Neural cell (in vitro differentiated cells): ENCODE data around the gene DYRK3. TPM values are rescaled to one million over a fixed set of nuclear protein-coding genes. Genes with fewer than 3 reads are reported as not detected.

Experiments used
- H2AFZ ChIP-seq: fragments of 200-600, 300-800 bp; sonication (generic), shearing (Covaris generic); 2 replicates; pipeline ENCODE4 v1.6.0; 2014; ENCODE audit warnings: low read depth, mild to moderate bottlenecking, antibody characterized with exemption, low read length, moderate library complexity
- H3F3A ChIP-seq: fragments of 200-600 bp; shearing (Covaris generic); 2 replicates; pipeline ENCODE4 v1.6.1; 2016; ENCODE audit warnings: mild to moderate bottlenecking, moderate library complexity, mixed read lengths, antibody characterized with exemption, low read length; ENCODE audit not compliant: insufficient read depth, poor library complexity, severe bottlenecking
- H3K27ac ChIP-seq: fragments of 200-600, 300-800 bp; sonication (generic), shearing (Covaris generic); 2 replicates; pipeline ENCODE4 v1.5.1; 2014; ENCODE audit warnings: mild to moderate bottlenecking, low read length, moderate library complexity
- H3K27me3 ChIP-seq: fragments of 300-800, 200-600 bp; sonication (generic), shearing (Covaris generic); 2 replicates; pipeline ENCODE4 v1.6.0; 2014; ENCODE audit warnings: mild to moderate bottlenecking, low read depth, low read length, moderate library complexity; ENCODE audit not compliant: insufficient read depth
- H3K36me3 ChIP-seq: fragments of 300-800, 200-600 bp; sonication (generic), shearing (Covaris generic); 2 replicates; pipeline ENCODE4 v1.5.1; 2014; ENCODE audit warnings: mild to moderate bottlenecking, antibody characterized with exemption, low read length, moderate library complexity; ENCODE audit not compliant: insufficient read depth
- H3K4me2 ChIP-seq: fragments of 300-800, 200-600 bp; sonication (generic), shearing (Covaris generic); 2 replicates; pipeline ENCODE4 v1.6.0; 2014; ENCODE audit warnings: mild to moderate bottlenecking, low read length
- H3K4me3 ChIP-seq: fragments of 300-800, 200-600 bp; sonication (generic), shearing (Covaris generic); 2 replicates; pipeline ENCODE4 v1.5.1; 2014; ENCODE audit warnings: mild to moderate bottlenecking, low read length, moderate library complexity
- H3K79me2 ChIP-seq: fragments of 200-600 bp; shearing (Covaris generic); replicated peaks from 2 replicates; pipeline ENCODE4 v1.6.0; 2014; ENCODE audit warnings: mild to moderate bottlenecking, low read length, moderate library complexity; ENCODE audit not compliant: insufficient read depth
- H3K9ac ChIP-seq: fragments of 300-800, 200-600 bp; sonication (generic), shearing (Covaris generic); 2 replicates; pipeline ENCODE4 v1.6.1; 2016; ENCODE audit warnings: mild to moderate bottlenecking, low read length, mixed read lengths
- H3K9me2 ChIP-seq: fragments of 200-600 bp; shearing (Covaris generic); 2 replicates; pipeline ENCODE4 v1.6.1; 2016; ENCODE audit warnings: mild to moderate bottlenecking, low read length, mixed read lengths; ENCODE audit not compliant: insufficient read depth
- H3K9me3 ChIP-seq: fragments of 200-600, 300-800 bp; sonication (generic), shearing (Covaris generic); 2 replicates; pipeline ENCODE4 v1.6.1; 2016; ENCODE audit warnings: mild to moderate bottlenecking, mixed run types, low read length, moderate library complexity, mixed read lengths
- H4K20me1 ChIP-seq: fragments of 200-600 bp; shearing (Covaris generic); 2 replicates; pipeline ENCODE4 v1.6.1; 2016; ENCODE audit warnings: mild to moderate bottlenecking, mixed run types; ENCODE audit not compliant: insufficient read depth
- EP300 ChIP-seq: fragments of 450-650 bp; conservative IDR thresholded peaks from 2 replicates; pipeline ENCODE4 v1.6.1; 2014; ENCODE audit warnings: antibody characterized with exemption, mild to moderate bottlenecking, moderate library complexity; ENCODE audit not compliant: poor library complexity, severe bottlenecking
- EZH2 ChIP-seq: fragments of 200-600, 300-800 bp; shearing (Covaris generic), sonication (generic); IDR thresholded peaks from 2 replicates; pipeline ENCODE4 v1.6.1; 2014; ENCODE audit warnings: antibody characterized with exemption, low read length, borderline replicate concordance, mild to moderate bottlenecking; ENCODE audit not compliant: insufficient read depth, poor library complexity, severe bottlenecking
- MXI1 ChIP-seq: fragments of 450-650 bp; conservative IDR thresholded peaks from 2 replicates; pipeline ENCODE4 v1.6.1; 2014; ENCODE audit warnings: antibody characterized with exemption, mild to moderate bottlenecking; ENCODE audit not compliant: poor library complexity, severe bottlenecking
- POLR2AphosphoS5 ChIP-seq: IDR thresholded peaks from 2 replicates; pipeline ENCODE4 v1.6.1; 2012
- RAD21 ChIP-seq: fragments of 450-650 bp; conservative IDR thresholded peaks from 2 replicates; pipeline ENCODE4 v1.6.1; 2014; ENCODE audit warnings: antibody characterized with exemption, mild to moderate bottlenecking, moderate library complexity
- SMC3 ChIP-seq: fragments of 450-650 bp; conservative IDR thresholded peaks from 2 replicates; pipeline ENCODE4 v1.6.1; 2014; ENCODE audit warnings: antibody characterized with exemption, mild to moderate bottlenecking, moderate library complexity; ENCODE audit not compliant: poor library complexity
- TAF1 ChIP-seq: IDR thresholded peaks from 2 replicates; pipeline ENCODE4 v1.6.1; 2012; ENCODE audit warnings: low read depth
- polyA plus RNA-seq: library from polyadenylated mRNA; depleted of rRNA; stranded (reverse); fragments of >200 nt; gene quantifications from 2 replicates; pipeline ENCODE4 v1.2.3, GENCODE V29; 2014
- TF ChIP-seq, protein P1 (sequence below): fragments of 450-650 bp; IDR thresholded peaks from 2 replicates; pipeline ENCODE4 v1.5.1; 2014; ENCODE audit warnings: antibody characterized with exemption, mild to moderate bottlenecking, moderate library complexity; ENCODE audit not compliant: poor library complexity, severe bottlenecking
- TF ChIP-seq, protein P2 (sequence below): IDR thresholded peaks from 2 replicates; pipeline ENCODE4 v1.6.1; 2012; ENCODE audit warnings: borderline replicate concordance

DYRK3 gene
- polyA plus RNA-seq, 1 donor from 2014 or later = 7.5 TPM

DNA sequence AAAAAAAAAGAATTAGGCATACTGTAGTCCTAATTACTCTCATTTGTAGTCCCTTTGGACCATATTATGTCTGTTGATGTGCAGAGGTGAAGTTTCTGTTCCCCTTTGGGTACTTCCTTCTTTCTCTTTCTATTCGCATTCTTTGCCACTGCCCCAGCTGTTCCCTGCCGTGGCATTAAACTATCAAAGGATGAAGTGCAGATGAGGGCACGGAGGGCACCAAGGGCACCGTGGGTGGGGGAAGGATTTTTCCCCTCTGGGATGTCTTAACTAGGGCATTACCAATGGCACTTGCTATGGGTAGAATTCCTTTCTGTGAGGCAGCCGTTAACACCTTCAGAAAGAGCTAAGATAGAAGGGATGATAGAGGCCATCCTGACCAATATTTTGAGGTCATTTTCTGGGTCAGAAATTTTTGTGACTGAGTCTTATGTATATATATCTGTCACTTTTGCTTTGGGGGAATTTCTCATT, 44.4 kb downstream of the DYRK3 start:
- no peak overlapping the region for H3K27ac ChIP-seq
- H3K9me3 ChIP-seq = no peaks in the 10 kb centered on the region
- no peaks in the 10 kb centered on the region for H3F3A ChIP-seq
- H2AFZ ChIP-seq = no peak overlapping the region
- no peak overlapping the region for H3K4me3 ChIP-seq
- no peaks in the 10 kb centered on the region for H3K79me2 ChIP-seq
- H4K20me1 ChIP-seq = no peaks in the 10 kb centered on the region
- H3K9ac ChIP-seq = no peak overlapping the region
- H3K9me2 ChIP-seq = no peaks in the 10 kb centered on the region
- no peak for TF ChIP-seq TAF1
- peaks cover 15% of the 10 kb centered on the region for H3K27me3 ChIP-seq
- no peaks in the 10 kb centered on the region for H3K36me3 ChIP-seq
- no peak overlapping the region for H3K4me2 ChIP-seq

DNA sequence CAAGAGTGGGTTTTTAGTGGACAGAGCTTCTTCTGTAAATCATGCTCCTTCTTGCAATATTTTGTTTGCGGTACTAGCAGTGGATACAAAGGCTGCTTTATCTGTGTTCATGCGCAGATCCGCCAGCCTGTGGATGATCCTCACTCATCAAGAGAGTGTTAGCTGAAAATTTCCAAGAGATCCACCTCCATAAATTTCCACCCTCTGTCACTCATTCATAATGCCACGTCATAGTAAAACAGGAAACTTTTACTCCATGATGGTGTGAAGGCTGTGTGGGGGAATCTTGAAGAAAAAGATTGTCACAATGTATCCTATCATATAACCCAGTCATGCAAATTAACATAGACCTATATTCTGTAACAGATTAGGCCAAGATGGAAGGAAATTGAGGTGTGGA, 44.9 kb downstream of the DYRK3 start:
- H3K27me3 ChIP-seq = peaks cover 15% of the 10 kb centered on the region
- H3K4me3 ChIP-seq = no peak overlapping the region
- no peaks in the 10 kb centered on the region for H3K9me3 ChIP-seq
- H4K20me1 ChIP-seq = no peaks in the 10 kb centered on the region
- no peak overlapping the region for H3K9ac ChIP-seq
- no peak overlapping the region for H3K4me2 ChIP-seq
- no peaks in the 10 kb centered on the region for H3F3A ChIP-seq
- H3K79me2 ChIP-seq = peaks cover 1% of the 10 kb centered on the region
- H3K27ac ChIP-seq = no peak overlapping the region
- H2AFZ ChIP-seq = no peak overlapping the region
- H3K36me3 ChIP-seq = no peaks in the 10 kb centered on the region
- TF ChIP-seq MXI1 = no peak
- TF ChIP-seq, protein P1, sequence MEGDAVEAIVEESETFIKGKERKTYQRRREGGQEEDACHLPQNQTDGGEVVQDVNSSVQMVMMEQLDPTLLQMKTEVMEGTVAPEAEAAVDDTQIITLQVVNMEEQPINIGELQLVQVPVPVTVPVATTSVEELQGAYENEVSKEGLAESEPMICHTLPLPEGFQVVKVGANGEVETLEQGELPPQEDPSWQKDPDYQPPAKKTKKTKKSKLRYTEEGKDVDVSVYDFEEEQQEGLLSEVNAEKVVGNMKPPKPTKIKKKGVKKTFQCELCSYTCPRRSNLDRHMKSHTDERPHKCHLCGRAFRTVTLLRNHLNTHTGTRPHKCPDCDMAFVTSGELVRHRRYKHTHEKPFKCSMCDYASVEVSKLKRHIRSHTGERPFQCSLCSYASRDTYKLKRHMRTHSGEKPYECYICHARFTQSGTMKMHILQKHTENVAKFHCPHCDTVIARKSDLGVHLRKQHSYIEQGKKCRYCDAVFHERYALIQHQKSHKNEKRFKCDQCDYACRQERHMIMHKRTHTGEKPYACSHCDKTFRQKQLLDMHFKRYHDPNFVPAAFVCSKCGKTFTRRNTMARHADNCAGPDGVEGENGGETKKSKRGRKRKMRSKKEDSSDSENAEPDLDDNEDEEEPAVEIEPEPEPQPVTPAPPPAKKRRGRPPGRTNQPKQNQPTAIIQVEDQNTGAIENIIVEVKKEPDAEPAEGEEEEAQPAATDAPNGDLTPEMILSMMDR = no peak
- no peak for TF ChIP-seq POLR2AphosphoS5
- TF ChIP-seq EP300 = no peak
- TF ChIP-seq EZH2 = no peak
- TF ChIP-seq SMC3 = no peak
- TF ChIP-seq TAF1 = no peak
- TF ChIP-seq RAD21 = no peak
- TF ChIP-seq, protein P2, sequence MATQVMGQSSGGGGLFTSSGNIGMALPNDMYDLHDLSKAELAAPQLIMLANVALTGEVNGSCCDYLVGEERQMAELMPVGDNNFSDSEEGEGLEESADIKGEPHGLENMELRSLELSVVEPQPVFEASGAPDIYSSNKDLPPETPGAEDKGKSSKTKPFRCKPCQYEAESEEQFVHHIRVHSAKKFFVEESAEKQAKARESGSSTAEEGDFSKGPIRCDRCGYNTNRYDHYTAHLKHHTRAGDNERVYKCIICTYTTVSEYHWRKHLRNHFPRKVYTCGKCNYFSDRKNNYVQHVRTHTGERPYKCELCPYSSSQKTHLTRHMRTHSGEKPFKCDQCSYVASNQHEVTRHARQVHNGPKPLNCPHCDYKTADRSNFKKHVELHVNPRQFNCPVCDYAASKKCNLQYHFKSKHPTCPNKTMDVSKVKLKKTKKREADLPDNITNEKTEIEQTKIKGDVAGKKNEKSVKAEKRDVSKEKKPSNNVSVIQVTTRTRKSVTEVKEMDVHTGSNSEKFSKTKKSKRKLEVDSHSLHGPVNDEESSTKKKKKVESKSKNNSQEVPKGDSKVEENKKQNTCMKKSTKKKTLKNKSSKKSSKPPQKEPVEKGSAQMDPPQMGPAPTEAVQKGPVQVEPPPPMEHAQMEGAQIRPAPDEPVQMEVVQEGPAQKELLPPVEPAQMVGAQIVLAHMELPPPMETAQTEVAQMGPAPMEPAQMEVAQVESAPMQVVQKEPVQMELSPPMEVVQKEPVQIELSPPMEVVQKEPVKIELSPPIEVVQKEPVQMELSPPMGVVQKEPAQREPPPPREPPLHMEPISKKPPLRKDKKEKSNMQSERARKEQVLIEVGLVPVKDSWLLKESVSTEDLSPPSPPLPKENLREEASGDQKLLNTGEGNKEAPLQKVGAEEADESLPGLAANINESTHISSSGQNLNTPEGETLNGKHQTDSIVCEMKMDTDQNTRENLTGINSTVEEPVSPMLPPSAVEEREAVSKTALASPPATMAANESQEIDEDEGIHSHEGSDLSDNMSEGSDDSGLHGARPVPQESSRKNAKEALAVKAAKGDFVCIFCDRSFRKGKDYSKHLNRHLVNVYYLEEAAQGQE = no peak
- no peaks in the 10 kb centered on the region for H3K9me2 ChIP-seq

DNA sequence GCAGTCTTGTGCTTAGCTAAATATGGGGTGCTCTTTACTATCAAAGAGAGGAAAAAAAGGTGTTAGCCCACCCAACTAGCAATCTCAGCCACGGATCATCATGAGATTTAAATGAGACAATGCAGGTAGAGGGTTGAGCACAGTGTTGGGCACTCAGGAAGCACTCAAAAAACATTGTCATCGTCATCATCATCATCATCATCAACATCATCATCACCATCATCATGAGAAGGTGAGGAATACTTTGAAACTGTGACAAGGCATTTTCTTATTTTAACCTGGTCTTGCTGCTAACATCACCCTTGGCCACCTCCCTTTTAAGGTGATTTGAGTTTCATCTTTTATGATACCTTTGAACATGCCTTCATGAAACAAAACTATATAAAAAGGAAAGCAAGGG, 46.0 kb downstream of the DYRK3 start:
- TF ChIP-seq POLR2AphosphoS5 (no peak), EP300 (no peak), TAF1 (no peak)
- Histone ChIP-seq H3K27ac (no peak overlapping the region), H3K27me3 (peaks cover 15% of the 10 kb centered on the region), H3K9me3 (no peaks in the 10 kb centered on the region), H3K36me3 (no peaks in the 10 kb centered on the region), H3K9ac (no peak overlapping the region), H3K79me2 (peaks cover 10% of the 10 kb centered on the region), H2AFZ (no peak overlapping the region), H3K4me2 (no peak overlapping the region), H4K20me1 (no peaks in the 10 kb centered on the region), H3F3A (no peaks in the 10 kb centered on the region), H3K4me3 (no peak overlapping the region), H3K9me2 (no peaks in the 10 kb centered on the region)
